ENCODE data around the gene CSNK2A2. TPM values are rescaled to one million over a fixed set of nuclear protein-coding genes. Genes with fewer than 3 reads are reported as not detected.

The CSNK2A2 gene
- total and polyA plus RNA-seq, 2 experiments from 2014 or later: 23.4 to 58.0 TPM

GRCh38 chr16:58119509-58119845, 78.4 kb downstream of the CSNK2A2 start:
- no peak overlapping the region for H2AFZ ChIP-seq
- H3K27ac ChIP-seq: no peak overlapping the region
- no peaks in the 10 kb centered on the region for H3K9me2 ChIP-seq (replicated peaks; ENCODE audit: insufficient read depth)
- peaks cover 82% of the 10 kb centered on the region for H3K79me2 ChIP-seq
- no peak overlapping the region for H3K4me3 ChIP-seq
- 93% methylated on average over 8 of the region's 8 CpGs for WGBS (ENCODE audit: low lambda C conversion rate, missing lambda C conversion rate)
- no peak overlapping the region for H3K4me2 ChIP-seq
- DNase-seq (ENCODE audit: low spot score): no peak
- no peak for TF ChIP-seq CTCF (IDR thresholded peaks at IDR 0.05; ENCODE audit: poor library complexity)
- TF ChIP-seq EZH2phosphoT487 (IDR thresholded peaks at IDR 0.05; ENCODE audit: low read depth, severe bottlenecking, unreplicated experiment): no peak
- no peak for TF ChIP-seq EZH2 (IDR thresholded peaks at IDR 0.05; ENCODE audit: borderline replicate concordance)
- H3K9me3 ChIP-seq (ENCODE audit: low read depth): no peaks in the 10 kb centered on the region
- peaks cover 76% of the 10 kb centered on the region for H4K20me1 ChIP-seq (ENCODE audit: insufficient read depth, poor library complexity, severe bottlenecking)
- H3K27me3 ChIP-seq: no peaks in the 10 kb centered on the region
- H3K4me1 ChIP-seq (ENCODE audit: insufficient read depth): peaks cover 36% of the 10 kb centered on the region
- no peaks in the 10 kb centered on the region for H3K36me3 ChIP-seq (replicated peaks; ENCODE audit: insufficient read depth, low read depth)

- Histone ChIP-seq H4K20me1 (ENCODE audit: insufficient read depth, poor library complexity, severe bottlenecking) (peaks cover 70% of the 10 kb centered on the region), H3K9me2 (replicated peaks; ENCODE audit: insufficient read depth) (no peaks in the 10 kb centered on the region), H3K79me2 (peaks cover 76% of the 10 kb centered on the region), H3K4me2 (no peak overlapping the region), H3K27me3 (no peaks in the 10 kb centered on the region), H3K27ac (no peak overlapping the region), H3K36me3 (replicated peaks; ENCODE audit: insufficient read depth, low read depth) (no peaks in the 10 kb centered on the region), H3K9me3 (ENCODE audit: low read depth) (no peaks in the 10 kb centered on the region), H2AFZ (no peak overlapping the region), H3K4me3 (no peak overlapping the region), H3K4me1 (ENCODE audit: insufficient read depth) (peaks cover 31% of the 10 kb centered on the region)
- 50% methylated on average over 5 of the region's 5 CpGs for WGBS (ENCODE audit: low lambda C conversion rate, missing lambda C conversion rate)
- no peak for TF ChIP-seq CTCF (IDR thresholded peaks at IDR 0.05; ENCODE audit: poor library complexity)
- TF ChIP-seq EZH2 (IDR thresholded peaks at IDR 0.05; ENCODE audit: borderline replicate concordance): no peak
- TF ChIP-seq EZH2phosphoT487 (IDR thresholded peaks at IDR 0.05; ENCODE audit: low read depth, severe bottlenecking, unreplicated experiment): no peak
- no peak for DNase-seq (ENCODE audit: low spot score)
Measured at GRCh38 chr16:58118801-58119508, 79.0 kb downstream of the CSNK2A2 start.

GRCh38 chr16:58116529-58116928, 81.4 kb downstream of the CSNK2A2 start:
- Histone ChIP-seq H3K9me3 (ENCODE audit: low read depth) (no peaks in the 10 kb centered on the region), H3K4me3 (no peak overlapping the region), H3K4me1 (ENCODE audit: insufficient read depth) (peaks cover 26% of the 10 kb centered on the region), H3K9me2 (replicated peaks; ENCODE audit: insufficient read depth) (no peaks in the 10 kb centered on the region), H3K4me2 (no peak overlapping the region), H3K27me3 (no peaks in the 10 kb centered on the region), H3K79me2 (peaks cover 57% of the 10 kb centered on the region), H4K20me1 (ENCODE audit: insufficient read depth, poor library complexity, severe bottlenecking) (peaks cover 51% of the 10 kb centered on the region), H3K27ac (no peak overlapping the region), H3K36me3 (replicated peaks; ENCODE audit: insufficient read depth, low read depth) (no peaks in the 10 kb centered on the region), H2AFZ (no peak overlapping the region)
- 94% methylated on average over 6 of the region's 6 CpGs for WGBS (ENCODE audit: low lambda C conversion rate, missing lambda C conversion rate)
- DNase-seq (ENCODE audit: low spot score): no peak
- TF ChIP-seq CTCF (IDR thresholded peaks at IDR 0.05; ENCODE audit: poor library complexity): no peak
- no peak for TF ChIP-seq EZH2 (IDR thresholded peaks at IDR 0.05; ENCODE audit: borderline replicate concordance)
- no peak for TF ChIP-seq EZH2phosphoT487 (IDR thresholded peaks at IDR 0.05; ENCODE audit: low read depth, severe bottlenecking, unreplicated experiment)
